Astrocyte (in vitro differentiated cells and primary cell): ENCODE data around the gene OGFOD2. TPM values are rescaled to one million over a fixed set of nuclear protein-coding genes. Genes with fewer than 3 reads are reported as not detected.

ENCODE experiments used
- DNase-seq: peaks from one replicate; pipeline ENCODE4 v3.0.0-alpha.2; 2010; ENCODE audit warnings: low read depth
- FAIRE-seq: peaks from 2 replicates; lab custom pipeline; 2011; peaks lifted over from hg19 to GRCh38; lab: Jason Lieb, UNC
- H2AFZ ChIP-seq: 2 replicates; pipeline ENCODE4 v1.6.0; 2012; ENCODE audit warnings: low read depth, low read length, inconsistent platforms
- H3K27ac ChIP-seq: 2 replicates; pipeline ENCODE4 v1.5.1; 2011; ENCODE audit warnings: low read depth, low read length, inconsistent platforms
- H3K27me3 ChIP-seq: 2 replicates; pipeline ENCODE4 v1.6.0; 2011; ENCODE audit warnings: low read length, inconsistent platforms; ENCODE audit not compliant: insufficient read depth
- H3K36me3 ChIP-seq: 2 replicates; pipeline ENCODE4 v1.5.1; 2011; ENCODE audit warnings: low read length, inconsistent platforms; ENCODE audit not compliant: insufficient read depth
- H3K4me1 ChIP-seq: 2 replicates; pipeline ENCODE4 v1.5.1; 2011; ENCODE audit warnings: low read length, inconsistent platforms; ENCODE audit not compliant: insufficient read depth
- H3K4me2 ChIP-seq: 2 replicates; pipeline ENCODE4 v1.6.0; 2012; ENCODE audit warnings: low read length, inconsistent platforms
- H3K4me3 ChIP-seq: 2 replicates; pipeline ENCODE4 v1.5.1; 2011; ENCODE audit warnings: low read depth, mild to moderate bottlenecking, low read length, inconsistent platforms; ENCODE audit not compliant: insufficient read depth
- H3K79me2 ChIP-seq: 2 replicates; pipeline ENCODE4 v1.6.0; 2012; ENCODE audit warnings: mild to moderate bottlenecking, low read length, inconsistent platforms; ENCODE audit not compliant: insufficient read depth
- H3K9ac ChIP-seq: 2 replicates; pipeline ENCODE4 v1.6.0; 2012; ENCODE audit warnings: mild to moderate bottlenecking, low read length, inconsistent platforms
- H3K9me3 ChIP-seq: 2 replicates; pipeline ENCODE4 v1.5.1; 2012; ENCODE audit warnings: low read depth, mild to moderate bottlenecking, low read length, inconsistent platforms; ENCODE audit not compliant: insufficient read depth
- H4K20me1 ChIP-seq: 2 replicates; pipeline ENCODE4 v1.6.0; 2012; ENCODE audit warnings: low read length, inconsistent platforms; ENCODE audit not compliant: insufficient read depth
- H3K27ac Mint-ChIP-seq: one replicate; pipeline ENCODE4 v1.8.0; 2021; ENCODE audit warnings: mild to moderate bottlenecking, mixed read lengths; ENCODE audit not compliant: unreplicated experiment
- H3K27me3 Mint-ChIP-seq: one replicate; pipeline ENCODE4 v1.8.0; 2021; ENCODE audit warnings: low read depth, mixed read lengths; ENCODE audit not compliant: unreplicated experiment
- H3K36me3 Mint-ChIP-seq: one replicate; pipeline ENCODE4 v1.8.0; 2021; ENCODE audit warnings: low read depth, mixed read lengths; ENCODE audit not compliant: unreplicated experiment
- H3K4me1 Mint-ChIP-seq: one replicate; pipeline ENCODE4 v1.8.0; 2021; ENCODE audit warnings: low read depth, mixed read lengths; ENCODE audit not compliant: unreplicated experiment
- H3K4me3 Mint-ChIP-seq: one replicate; pipeline ENCODE4 v1.8.0; 2021; ENCODE audit warnings: mild to moderate bottlenecking, moderate library complexity, mixed read lengths; ENCODE audit not compliant: unreplicated experiment
- H3K9me3 Mint-ChIP-seq: one replicate; pipeline ENCODE4 v1.8.0; 2021; ENCODE audit warnings: mild to moderate bottlenecking, mixed read lengths; ENCODE audit not compliant: unreplicated experiment
- EZH2 ChIP-seq: IDR thresholded peaks from 2 replicates; pipeline ENCODE4 v1.6.1; 2012; ENCODE audit warnings: mild to moderate bottlenecking, low read length, inconsistent platforms; ENCODE audit not compliant: insufficient read depth
- total RNA-seq: library from RNA; stranded (reverse); gene quantifications from 2 replicates; pipeline ENCODE4 v1.2.1, GENCODE V29; 2021
- TF ChIP-seq, protein P1 (sequence below): IDR thresholded peaks from 2 replicates; pipeline ENCODE4 v1.5.1; 2011; ENCODE audit warnings: low read depth, mild to moderate bottlenecking, inconsistent platforms, low read length, moderate library complexity; ENCODE audit not compliant: insufficient read depth

Gene OGFOD2
- total RNA-seq, 1 donor from 2014 or later = 13.3 TPM

GRCh38 chr12:122932207-122932606 is 42.8 kb upstream of the OGFOD2 start:
- no peaks in the 10 kb centered on the region for H3K9me3 ChIP-seq
- no peaks in the 10 kb centered on the region for H3K27me3 ChIP-seq
- no peak overlapping the region for H2AFZ ChIP-seq
- H3K36me3 ChIP-seq = no peaks in the 10 kb centered on the region
- no peak overlapping the region for H3K4me3 ChIP-seq
- no peak overlapping the region for H3K27ac Mint-ChIP-seq
- H3K9me3 Mint-ChIP-seq = no peaks in the 10 kb centered on the region
- H3K9ac ChIP-seq = no peak overlapping the region
- no peaks in the 10 kb centered on the region for H3K4me1 ChIP-seq
- no peak overlapping the region for H3K27ac ChIP-seq
- H3K27me3 Mint-ChIP-seq = peaks cover 11% of the 10 kb centered on the region
- peaks cover 10% of the 10 kb centered on the region for H3K36me3 Mint-ChIP-seq
- TF ChIP-seq EZH2 = no peak
- TF ChIP-seq, protein P1, sequence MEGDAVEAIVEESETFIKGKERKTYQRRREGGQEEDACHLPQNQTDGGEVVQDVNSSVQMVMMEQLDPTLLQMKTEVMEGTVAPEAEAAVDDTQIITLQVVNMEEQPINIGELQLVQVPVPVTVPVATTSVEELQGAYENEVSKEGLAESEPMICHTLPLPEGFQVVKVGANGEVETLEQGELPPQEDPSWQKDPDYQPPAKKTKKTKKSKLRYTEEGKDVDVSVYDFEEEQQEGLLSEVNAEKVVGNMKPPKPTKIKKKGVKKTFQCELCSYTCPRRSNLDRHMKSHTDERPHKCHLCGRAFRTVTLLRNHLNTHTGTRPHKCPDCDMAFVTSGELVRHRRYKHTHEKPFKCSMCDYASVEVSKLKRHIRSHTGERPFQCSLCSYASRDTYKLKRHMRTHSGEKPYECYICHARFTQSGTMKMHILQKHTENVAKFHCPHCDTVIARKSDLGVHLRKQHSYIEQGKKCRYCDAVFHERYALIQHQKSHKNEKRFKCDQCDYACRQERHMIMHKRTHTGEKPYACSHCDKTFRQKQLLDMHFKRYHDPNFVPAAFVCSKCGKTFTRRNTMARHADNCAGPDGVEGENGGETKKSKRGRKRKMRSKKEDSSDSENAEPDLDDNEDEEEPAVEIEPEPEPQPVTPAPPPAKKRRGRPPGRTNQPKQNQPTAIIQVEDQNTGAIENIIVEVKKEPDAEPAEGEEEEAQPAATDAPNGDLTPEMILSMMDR = no peak
- no peaks in the 10 kb centered on the region for H3K4me1 Mint-ChIP-seq
- H3K79me2 ChIP-seq = no peaks in the 10 kb centered on the region
- FAIRE-seq (no peak), DNase-seq (no peak)
- H4K20me1 ChIP-seq = no peaks in the 10 kb centered on the region
- H3K4me2 ChIP-seq = no peak overlapping the region
- no peak overlapping the region for H3K4me3 Mint-ChIP-seq

DNA sequence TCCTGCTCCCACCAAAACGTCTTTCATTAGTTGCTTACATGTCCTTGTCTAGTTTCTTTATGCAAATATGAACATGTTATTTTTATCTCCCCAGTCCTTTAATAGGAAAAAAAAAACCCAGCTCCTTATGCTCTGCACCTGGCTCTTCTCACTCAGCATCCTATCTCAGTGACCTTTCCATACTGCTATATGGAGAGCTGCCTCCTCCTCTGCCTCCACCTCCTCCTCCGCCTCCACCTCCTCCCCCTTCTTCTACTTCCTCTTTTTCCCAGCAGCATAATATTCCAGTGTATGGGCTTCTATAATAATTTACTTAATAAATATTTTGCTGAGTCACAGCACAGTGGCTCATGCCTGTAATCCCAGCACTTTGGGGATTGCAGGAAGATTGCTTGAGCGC is 40.3 kb upstream of the OGFOD2 start:
- H2AFZ ChIP-seq = no peak overlapping the region
- no peaks in the 10 kb centered on the region for H3K4me1 ChIP-seq
- no peaks in the 10 kb centered on the region for H4K20me1 ChIP-seq
- no peaks in the 10 kb centered on the region for H3K27me3 Mint-ChIP-seq
- H3K9me3 ChIP-seq = no peaks in the 10 kb centered on the region
- no peaks in the 10 kb centered on the region for H3K27me3 ChIP-seq
- no peak overlapping the region for H3K27ac Mint-ChIP-seq
- TF ChIP-seq, protein P1 = no peak
- no peak for TF ChIP-seq EZH2
- H3K9ac ChIP-seq = no peak overlapping the region
- no peaks in the 10 kb centered on the region for H3K9me3 Mint-ChIP-seq
- no peaks in the 10 kb centered on the region for H3K4me1 Mint-ChIP-seq
- no peaks in the 10 kb centered on the region for H3K36me3 ChIP-seq
- DNase-seq = no peak
- H3K4me3 Mint-ChIP-seq = no peak overlapping the region
- FAIRE-seq = no peak
- no peaks in the 10 kb centered on the region for H3K79me2 ChIP-seq
- H3K4me2 ChIP-seq = no peak overlapping the region
- no peak overlapping the region for H3K27ac ChIP-seq
- peaks cover 6% of the 10 kb centered on the region for H3K36me3 Mint-ChIP-seq
- no peak overlapping the region for H3K4me3 ChIP-seq

DNA sequence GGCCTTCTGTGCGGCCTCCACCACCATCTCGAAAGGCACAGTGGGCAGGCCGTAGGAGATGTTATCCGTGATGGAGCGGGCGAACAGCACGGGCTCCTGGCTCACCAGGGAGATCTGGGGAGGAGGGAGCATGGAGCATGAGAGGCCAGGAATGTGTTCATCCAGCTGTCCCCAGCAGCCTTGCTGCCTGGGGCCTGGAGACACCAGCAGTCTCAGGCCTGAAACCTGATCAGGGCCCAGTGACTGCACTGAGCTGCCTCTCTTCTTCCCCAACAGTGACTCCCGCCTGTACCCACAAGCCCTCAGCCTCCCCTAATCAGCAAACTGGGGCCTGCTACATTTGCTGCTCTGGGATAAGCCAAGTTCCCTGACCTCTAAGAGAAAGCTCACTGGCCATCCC is 39.7 kb upstream of the OGFOD2 start:
- H3K27ac ChIP-seq = no peak overlapping the region
- no peaks in the 10 kb centered on the region for H3K9me3 ChIP-seq
- Mint-ChIP-seq H3K9me3 (no peaks in the 10 kb centered on the region), H3K27ac (no peak overlapping the region), H3K36me3 (peaks cover 9% of the 10 kb centered on the region), H3K4me3 (no peak overlapping the region), H3K4me1 (no peaks in the 10 kb centered on the region), H3K27me3 (no peaks in the 10 kb centered on the region)
- no peaks in the 10 kb centered on the region for H3K79me2 ChIP-seq
- no peaks in the 10 kb centered on the region for H3K36me3 ChIP-seq
- FAIRE-seq = no peak
- H4K20me1 ChIP-seq = no peaks in the 10 kb centered on the region
- no peaks in the 10 kb centered on the region for H3K27me3 ChIP-seq
- H2AFZ ChIP-seq = no peak overlapping the region
- H3K9ac ChIP-seq = no peak overlapping the region
- no peaks in the 10 kb centered on the region for H3K4me1 ChIP-seq
- no peak for TF ChIP-seq EZH2
- TF ChIP-seq, protein P1 = no peak
- no peak overlapping the region for H3K4me2 ChIP-seq
- no peak overlapping the region for H3K4me3 ChIP-seq
- DNase-seq = no peak
